HEK293T (cell line): ENCODE measurements around the gene PSKH1.

ENCODE experiments used
- FOXK2 ChIP-seq: fragments of 450-650 bp; IDR thresholded peaks from 2 replicates; pipeline ENCODE4 v1.6.1; 2016; ENCODE audit warnings: mild to moderate bottlenecking
- FOXM1 ChIP-seq: fragments of 450-650 bp; IDR thresholded peaks from 2 replicates; pipeline ENCODE4 v1.6.1; 2017; ENCODE audit warnings: mild to moderate bottlenecking, borderline replicate concordance
- L3MBTL2 ChIP-seq: fragments of 450-650 bp; conservative IDR thresholded peaks from 2 replicates; pipeline ENCODE4 v1.6.1; 2016; ENCODE audit warnings: mild to moderate bottlenecking
- SUZ12 ChIP-seq: fragments of 450-650 bp; IDR thresholded peaks from 2 replicates; pipeline ENCODE4 v1.6.1; 2016; ENCODE audit warnings: mild to moderate bottlenecking
- ZNF384 ChIP-seq: fragments of 450-650 bp; IDR thresholded peaks from 2 replicates; pipeline ENCODE4 v1.6.1; 2016

DNA sequence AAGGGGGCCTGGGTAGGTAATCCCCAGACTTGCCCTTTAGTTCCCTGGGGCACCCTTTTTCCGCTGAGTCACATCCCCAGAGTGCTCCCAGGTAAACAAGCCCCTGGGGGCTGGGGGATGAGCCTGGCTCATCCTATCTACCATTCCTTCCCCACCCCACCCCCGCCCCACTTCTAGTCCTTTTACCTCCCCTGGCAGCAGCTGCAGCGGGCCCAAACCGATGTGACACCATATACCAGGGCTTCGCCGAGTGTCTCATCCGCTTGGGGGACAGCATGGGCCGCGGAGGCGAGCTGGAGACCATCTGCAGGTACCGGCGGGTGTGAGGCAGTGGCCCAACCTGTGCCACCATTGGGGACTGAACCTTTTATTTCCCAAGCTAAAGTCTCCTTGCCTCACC is 7.5 kb upstream of the PSKH1 start:
- TF ChIP-seq FOXM1, result no peak
- TF ChIP-seq SUZ12, result no peak
- TF ChIP-seq FOXK2, result no peak
- no peak for TF ChIP-seq ZNF384
- TF ChIP-seq L3MBTL2, result no peak
